Epithelial cell of proximal tubule (primary cell): Measurements from ENCODE around the gene TUBB2B. TPM values are rescaled to one million over a fixed set of nuclear protein-coding genes. Genes with fewer than 3 reads are reported as not detected.

Source experiments
- DNase-seq: peaks from one replicate; pipeline ENCODE4 v3.0.0-alpha.2; 2011; ENCODE audit warnings: low read depth
- H3K4me3 ChIP-seq: 2 replicates; pipeline ENCODE4 v1.5.1; 2011; ENCODE audit warnings: low read depth, mild to moderate bottlenecking, low read length
- total RNA-seq: library from RNA; depleted of rRNA; stranded (reverse); fragments of >200 nt; gene quantifications from 2 replicates; pipeline ENCODE4 v1.2.3, GENCODE V29; 2015
- TF ChIP-seq, protein P1 (sequence below): conservative IDR thresholded peaks from 2 replicates; pipeline ENCODE4 v1.5.1; 2012; ENCODE audit warnings: low read depth, mild to moderate bottlenecking, low read length

TUBB2B gene
- total RNA-seq, 1 donor from 2014 or later, result 213 TPM

DNA sequence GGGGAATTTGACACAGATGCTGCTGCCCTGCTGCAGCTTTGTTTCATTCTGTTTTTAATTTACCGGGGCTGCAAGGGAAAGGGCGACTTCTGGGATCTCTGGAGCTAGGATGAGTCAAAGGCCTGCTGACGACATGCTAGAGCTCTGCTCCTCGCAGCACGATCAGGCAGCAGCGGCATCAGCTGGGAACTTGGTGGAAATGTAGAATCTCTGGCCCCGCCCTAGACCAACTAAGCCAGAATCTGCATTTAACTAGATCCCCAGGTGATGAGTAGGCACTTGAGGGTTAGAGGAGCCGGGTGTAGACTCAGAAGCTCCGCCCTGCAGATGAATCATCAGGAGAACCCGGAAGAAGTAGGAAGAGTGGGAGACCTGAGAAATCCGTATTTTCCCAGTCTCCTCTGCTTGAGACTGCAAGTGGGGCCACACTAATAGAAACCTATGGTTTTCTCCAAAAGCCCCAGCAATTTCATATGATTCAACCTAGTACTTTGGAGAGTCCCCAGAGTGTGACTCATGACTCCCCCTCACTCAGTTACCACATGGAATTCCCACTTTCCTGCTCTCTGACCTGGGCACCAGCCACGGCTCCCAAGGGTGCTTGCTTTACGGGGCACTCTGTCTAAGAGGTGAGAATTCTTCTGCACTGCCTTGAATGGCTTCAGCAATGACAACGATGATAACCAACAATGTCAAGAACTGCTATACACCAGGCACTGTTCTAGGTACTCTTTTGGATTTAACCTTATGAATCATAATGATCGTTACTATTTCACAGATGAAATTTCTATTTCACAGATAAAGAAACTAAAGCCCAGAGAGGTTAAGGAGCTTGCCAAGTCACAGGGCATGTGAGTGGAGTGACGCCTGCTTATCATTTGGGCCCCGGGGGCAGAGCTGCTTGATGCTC is 18.1 kb downstream of the TUBB2B start:
- H3K4me3 ChIP-seq, result no peak overlapping the region
- TF ChIP-seq, protein P1, sequence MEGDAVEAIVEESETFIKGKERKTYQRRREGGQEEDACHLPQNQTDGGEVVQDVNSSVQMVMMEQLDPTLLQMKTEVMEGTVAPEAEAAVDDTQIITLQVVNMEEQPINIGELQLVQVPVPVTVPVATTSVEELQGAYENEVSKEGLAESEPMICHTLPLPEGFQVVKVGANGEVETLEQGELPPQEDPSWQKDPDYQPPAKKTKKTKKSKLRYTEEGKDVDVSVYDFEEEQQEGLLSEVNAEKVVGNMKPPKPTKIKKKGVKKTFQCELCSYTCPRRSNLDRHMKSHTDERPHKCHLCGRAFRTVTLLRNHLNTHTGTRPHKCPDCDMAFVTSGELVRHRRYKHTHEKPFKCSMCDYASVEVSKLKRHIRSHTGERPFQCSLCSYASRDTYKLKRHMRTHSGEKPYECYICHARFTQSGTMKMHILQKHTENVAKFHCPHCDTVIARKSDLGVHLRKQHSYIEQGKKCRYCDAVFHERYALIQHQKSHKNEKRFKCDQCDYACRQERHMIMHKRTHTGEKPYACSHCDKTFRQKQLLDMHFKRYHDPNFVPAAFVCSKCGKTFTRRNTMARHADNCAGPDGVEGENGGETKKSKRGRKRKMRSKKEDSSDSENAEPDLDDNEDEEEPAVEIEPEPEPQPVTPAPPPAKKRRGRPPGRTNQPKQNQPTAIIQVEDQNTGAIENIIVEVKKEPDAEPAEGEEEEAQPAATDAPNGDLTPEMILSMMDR, result peak; percentile 3
- peak; percentile 51 for DNase-seq

DNA sequence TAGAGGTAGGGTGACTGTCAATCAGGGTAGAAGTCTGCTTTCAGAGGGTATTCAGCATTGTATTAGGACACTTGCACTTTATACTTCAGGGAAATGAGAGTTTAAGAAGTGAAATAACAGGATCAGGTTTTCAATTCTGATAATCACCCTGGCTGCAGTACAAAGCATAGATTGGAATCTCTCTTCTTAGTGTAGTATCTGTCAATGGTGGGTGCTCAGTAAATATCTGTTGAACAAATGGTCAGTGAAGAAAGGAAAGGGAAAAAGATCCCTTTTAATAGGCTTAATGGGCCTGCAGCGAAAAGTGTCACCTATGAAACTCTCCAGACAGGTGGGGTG is 18.7 kb downstream of the TUBB2B start:
- TF ChIP-seq, protein P1, result no peak
- no peak for DNase-seq
- H3K4me3 ChIP-seq, result no peak overlapping the region

DNA sequence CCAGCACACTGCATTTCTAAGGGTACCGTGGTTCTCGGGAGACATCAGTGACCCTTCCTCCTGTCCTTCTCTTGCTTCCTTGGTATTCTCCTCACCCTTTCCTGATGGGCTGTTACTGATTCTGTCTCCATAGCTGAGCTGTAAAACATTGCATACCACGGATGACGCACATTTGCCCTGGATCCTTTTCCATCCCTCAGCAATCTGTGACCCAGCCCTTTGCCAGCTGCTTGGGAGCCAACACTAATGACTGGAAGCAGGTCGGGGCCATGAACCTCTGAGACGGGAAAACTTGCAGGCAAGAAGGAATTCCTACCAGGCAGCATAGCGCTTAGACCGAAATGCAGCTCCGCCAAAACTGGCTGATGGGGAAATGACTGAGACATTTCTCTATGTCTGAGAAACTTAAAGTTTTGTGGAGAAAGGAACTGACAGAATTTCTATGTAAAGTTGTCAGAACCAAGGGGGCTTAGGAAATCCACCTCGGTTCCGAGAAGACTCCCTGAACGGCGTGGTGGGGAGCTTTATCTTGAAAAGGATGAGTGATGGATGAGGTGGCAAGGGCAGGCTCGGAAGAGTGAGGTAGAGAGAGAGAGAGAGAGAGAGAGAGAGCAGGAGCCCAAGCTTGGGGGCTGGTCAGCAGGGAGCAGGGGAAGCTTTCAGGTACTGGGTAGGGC is 19.2 kb downstream of the TUBB2B start:
- DNase-seq, result no peak
- TF ChIP-seq, protein P1, result no peak
- H3K4me3 ChIP-seq, result no peak overlapping the region

DNA sequence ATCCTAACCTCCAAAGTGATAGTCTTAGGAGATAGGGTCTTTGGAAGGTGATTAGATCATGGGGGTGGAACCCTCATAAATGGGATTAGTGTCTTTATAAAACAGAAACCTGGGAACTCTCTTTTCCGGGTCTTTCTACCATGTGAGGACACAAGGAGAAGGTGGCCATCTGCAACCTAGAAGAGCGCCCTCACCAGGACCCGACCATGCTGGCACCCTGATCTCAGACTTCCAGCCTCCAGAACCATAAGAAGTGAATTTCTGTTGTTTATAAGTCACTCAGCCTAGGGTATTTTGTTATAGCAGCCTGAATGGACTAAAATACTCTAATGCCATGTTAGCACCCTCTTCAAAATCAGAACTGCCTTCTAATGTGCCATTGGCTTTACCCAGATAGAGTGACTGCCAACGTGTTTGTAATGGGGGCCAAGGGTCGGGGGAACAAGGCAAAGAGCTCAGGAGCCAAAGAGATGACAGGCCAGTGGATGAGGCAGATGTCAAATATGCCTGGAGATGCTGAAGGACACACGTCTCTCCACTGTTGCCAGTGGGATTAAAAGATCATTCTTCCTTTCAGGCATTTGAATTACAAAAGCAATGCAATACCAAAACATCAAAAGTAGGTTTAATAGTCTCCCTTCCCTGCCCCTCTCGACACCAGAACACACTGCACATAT is 21.0 kb downstream of the TUBB2B start:
- TF ChIP-seq, protein P1, result no peak
- H3K4me3 ChIP-seq, result no peak overlapping the region
- DNase-seq, result no peak

DNA sequence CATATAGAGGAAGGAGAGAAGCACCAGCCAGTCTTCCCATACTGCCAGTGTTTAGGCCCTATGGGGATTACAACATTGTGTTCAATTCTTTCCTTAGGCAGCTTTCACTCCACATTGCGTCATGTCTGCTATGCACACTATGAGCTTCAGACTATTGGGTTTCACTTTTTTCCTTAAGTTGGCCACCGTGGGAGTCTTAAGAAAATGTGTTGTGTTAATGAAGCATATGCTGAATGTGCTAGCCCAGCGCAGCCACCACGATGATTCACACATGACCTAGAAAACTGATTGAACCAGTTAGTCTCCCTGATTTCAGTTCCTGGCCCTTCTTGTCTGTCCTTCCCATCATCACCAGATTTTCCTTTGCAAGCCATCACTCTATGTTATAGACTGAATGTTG is 21.5 kb downstream of the TUBB2B start:
- DNase-seq, result no peak
- no peak overlapping the region for H3K4me3 ChIP-seq
- TF ChIP-seq, protein P1, result no peak

DNA sequence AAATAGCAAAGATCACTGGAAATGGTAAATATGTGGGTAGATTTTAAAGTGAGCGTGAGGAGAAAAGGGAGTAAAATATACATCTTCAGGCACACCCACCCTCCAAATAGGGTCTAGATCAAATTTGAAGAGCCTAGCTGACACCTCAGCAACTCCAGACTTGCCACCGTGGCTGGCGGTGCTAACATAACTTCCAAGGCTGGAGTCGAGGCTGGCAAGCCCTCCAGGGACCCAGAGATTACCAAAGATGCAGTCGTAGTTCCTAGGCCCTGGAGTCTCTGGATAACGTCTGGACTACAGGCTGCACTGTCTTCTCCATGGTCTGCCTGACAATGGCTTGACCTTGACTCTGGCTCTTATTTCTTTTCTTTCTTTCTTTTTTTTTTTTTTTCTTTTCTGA is 22.5 kb downstream of the TUBB2B start:
- no peak for DNase-seq
- TF ChIP-seq, protein P1, result no peak
- H3K4me3 ChIP-seq, result no peak overlapping the region
